HL-60 (cell line): ENCODE results near the gene SMAD4.

Experiments
- POLR2AphosphoS5 ChIP-seq: IDR thresholded peaks from 2 replicates; pipeline ENCODE4 v1.6.1; 2012; ENCODE audit warnings: low read depth
- TF ChIP-seq, protein P1 (sequence below): IDR thresholded peaks from one replicate; pipeline ENCODE4 v1.5.1; 2011; ENCODE audit warnings: low read length, control low read depth, inconsistent platforms; ENCODE audit not compliant: insufficient read depth
- TF ChIP-seq, protein P2 (sequence below): IDR thresholded peaks from 2 replicates; pipeline ENCODE4 v1.6.1; 2012; ENCODE audit warnings: low read depth; ENCODE audit not compliant: insufficient replicate concordance

DNA sequence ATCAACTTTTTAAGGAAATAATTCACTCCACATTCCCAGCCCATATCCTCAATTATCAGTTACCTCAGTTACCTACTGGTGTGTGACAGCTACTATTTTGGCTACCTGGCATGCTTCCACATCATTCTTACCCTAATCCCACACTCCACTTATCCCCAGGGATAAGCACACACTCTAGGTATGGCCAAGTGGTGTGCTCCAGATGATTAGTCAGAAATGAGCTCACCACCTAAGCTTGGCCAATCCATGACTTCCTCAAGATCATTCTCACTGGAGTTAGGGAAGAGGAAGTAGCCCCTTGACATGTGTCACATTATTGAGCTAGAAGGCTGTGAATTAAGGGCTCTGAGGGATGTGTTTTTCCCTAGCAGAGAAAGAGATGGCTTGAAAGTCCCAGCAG, 20.9 kb upstream of the SMAD4 start:
- TF ChIP-seq, protein P1, sequence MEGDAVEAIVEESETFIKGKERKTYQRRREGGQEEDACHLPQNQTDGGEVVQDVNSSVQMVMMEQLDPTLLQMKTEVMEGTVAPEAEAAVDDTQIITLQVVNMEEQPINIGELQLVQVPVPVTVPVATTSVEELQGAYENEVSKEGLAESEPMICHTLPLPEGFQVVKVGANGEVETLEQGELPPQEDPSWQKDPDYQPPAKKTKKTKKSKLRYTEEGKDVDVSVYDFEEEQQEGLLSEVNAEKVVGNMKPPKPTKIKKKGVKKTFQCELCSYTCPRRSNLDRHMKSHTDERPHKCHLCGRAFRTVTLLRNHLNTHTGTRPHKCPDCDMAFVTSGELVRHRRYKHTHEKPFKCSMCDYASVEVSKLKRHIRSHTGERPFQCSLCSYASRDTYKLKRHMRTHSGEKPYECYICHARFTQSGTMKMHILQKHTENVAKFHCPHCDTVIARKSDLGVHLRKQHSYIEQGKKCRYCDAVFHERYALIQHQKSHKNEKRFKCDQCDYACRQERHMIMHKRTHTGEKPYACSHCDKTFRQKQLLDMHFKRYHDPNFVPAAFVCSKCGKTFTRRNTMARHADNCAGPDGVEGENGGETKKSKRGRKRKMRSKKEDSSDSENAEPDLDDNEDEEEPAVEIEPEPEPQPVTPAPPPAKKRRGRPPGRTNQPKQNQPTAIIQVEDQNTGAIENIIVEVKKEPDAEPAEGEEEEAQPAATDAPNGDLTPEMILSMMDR: no peak
- TF ChIP-seq, protein P2, sequence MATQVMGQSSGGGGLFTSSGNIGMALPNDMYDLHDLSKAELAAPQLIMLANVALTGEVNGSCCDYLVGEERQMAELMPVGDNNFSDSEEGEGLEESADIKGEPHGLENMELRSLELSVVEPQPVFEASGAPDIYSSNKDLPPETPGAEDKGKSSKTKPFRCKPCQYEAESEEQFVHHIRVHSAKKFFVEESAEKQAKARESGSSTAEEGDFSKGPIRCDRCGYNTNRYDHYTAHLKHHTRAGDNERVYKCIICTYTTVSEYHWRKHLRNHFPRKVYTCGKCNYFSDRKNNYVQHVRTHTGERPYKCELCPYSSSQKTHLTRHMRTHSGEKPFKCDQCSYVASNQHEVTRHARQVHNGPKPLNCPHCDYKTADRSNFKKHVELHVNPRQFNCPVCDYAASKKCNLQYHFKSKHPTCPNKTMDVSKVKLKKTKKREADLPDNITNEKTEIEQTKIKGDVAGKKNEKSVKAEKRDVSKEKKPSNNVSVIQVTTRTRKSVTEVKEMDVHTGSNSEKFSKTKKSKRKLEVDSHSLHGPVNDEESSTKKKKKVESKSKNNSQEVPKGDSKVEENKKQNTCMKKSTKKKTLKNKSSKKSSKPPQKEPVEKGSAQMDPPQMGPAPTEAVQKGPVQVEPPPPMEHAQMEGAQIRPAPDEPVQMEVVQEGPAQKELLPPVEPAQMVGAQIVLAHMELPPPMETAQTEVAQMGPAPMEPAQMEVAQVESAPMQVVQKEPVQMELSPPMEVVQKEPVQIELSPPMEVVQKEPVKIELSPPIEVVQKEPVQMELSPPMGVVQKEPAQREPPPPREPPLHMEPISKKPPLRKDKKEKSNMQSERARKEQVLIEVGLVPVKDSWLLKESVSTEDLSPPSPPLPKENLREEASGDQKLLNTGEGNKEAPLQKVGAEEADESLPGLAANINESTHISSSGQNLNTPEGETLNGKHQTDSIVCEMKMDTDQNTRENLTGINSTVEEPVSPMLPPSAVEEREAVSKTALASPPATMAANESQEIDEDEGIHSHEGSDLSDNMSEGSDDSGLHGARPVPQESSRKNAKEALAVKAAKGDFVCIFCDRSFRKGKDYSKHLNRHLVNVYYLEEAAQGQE: no peak
- no peak for TF ChIP-seq POLR2AphosphoS5
